Pancreas (tissue), 10 donors: ENCODE measurements around the gene ANKRD2. TPM values are rescaled to one million over a fixed set of nuclear protein-coding genes. Genes with fewer than 3 reads are reported as not detected.

Experiments used
- ATAC-seq, 4 donors: fragments of 200-7000 bp; cut with Tn5 transposase; one replicate each; pipeline versions ENCODE4 v1.8.0 to v1.9.1; 2020; ENCODE audit warnings: mild to moderate bottlenecking in 4 of 4, moderate library complexity in 4 of 4
- DNase-seq, 6 donors: peaks; one replicate each; pipeline ENCODE4 v3.0.0-alpha.2; 2020
- FAIRE-seq: peaks from 2 replicates; lab custom pipeline; 2012; peaks lifted over from hg19 to GRCh38; lab: Jason Lieb, UNC
- H3K27ac ChIP-seq, 4 donors: fragments of 200-600 bp; sonication (generic); 1 replicate in 3 of 4; 2 replicates in 1 of 4; pipeline versions ENCODE4 v1.5.0 to v1.8.0; 2020
- H3K27me3 ChIP-seq, 4 donors: fragments of 200-600 bp; one replicate each; pipeline ENCODE4 v1.8.0; 2021
- H3K36me3 ChIP-seq, 3 donors: fragments of 200-600 bp; sonication (generic) in 1 of 3; one replicate each; pipeline versions ENCODE4 v1.5.0 to v1.8.0; 2020 to 2021
- H3K4me1 ChIP-seq, 3 donors: fragments of 200-600 bp; one replicate each; pipeline ENCODE4 v1.8.0; 2021
- H3K4me3 ChIP-seq, 4 donors: fragments of 200-600 bp; sonication (generic) in 2 of 4; one replicate each; pipeline versions ENCODE4 v1.5.0 to v1.8.0; 2020 to 2021
- H3K9me3 ChIP-seq, 4 donors: fragments of 200-600 bp; one replicate each; pipeline ENCODE4 v1.8.0; 2021
- WGBS, 2 donors: extraction: QIAGEN DNeasy Blood & Tissue Kit; methylation state at CpG; one replicate each; pipeline ENCODE4 v1.1.7; 2013; 5-methylcytosine and 5-hydroxymethylcytosine counted together
- intact Hi-C, 3 donors: fragments of 100-400 bp; cut with DNase I; formaldehyde crosslinking; loops; one replicate each; pipeline versions ENCODE4 v1.11.1 to v1.14.2; 2022
- polyA plus RNA-seq, 2 donors: library from polyadenylated mRNA; stranded (reverse); fragments of 200-250 nt; gene quantifications; one replicate each; pipeline ENCODE4 v1.2.3, GENCODE V29; 2013
- total RNA-seq, 6 donors: library from RNA; stranded (reverse); fragmentation: NEBNext Ultra II Directional in 4 of 6; extraction: Animal tissue kit (Norgen Biotek cat#: 25700) in 4 of 6; gene quantifications; one replicate each; pipeline versions ENCODE4 v1.2.1 to v1.2.4, GENCODE V29; 2021 to 2023
- TF ChIP-seq, protein P1 (sequence below), 4 donors: fragments of 200-600 bp; sonication (generic) in 3 of 4; IDR thresholded peaks; one replicate each; pipeline versions ENCODE4 v1.5.0 to v1.8.0; 2021; ENCODE audit warnings: antibody characterized with exemption in 4 of 4
- donor health status: healthy with polysubstance abuse.
- donor health status: DM: no; HTN: no; CAD: no; lungs with moderate emphysema.
- donor health status: DM: no; HTN: no; CAD: no.
- donor health status: control.
- donor health status: control.
- donor health status: Bipolar disorder and iron deficiency.
- donor health status: DM: yes; HTN: yes; CAD: no.
- donor health status: DM: no; HTN: no; CAD: no.
- donor health status: DM: no; HTN: no; CAD: no.
- donor health status: DM: yes; HTN: yes; CAD: no.

The ANKRD2 gene
- total and polyA plus RNA-seq, 8 donors: 0.12 to 1.6 (median 0.39) TPM

GRCh38 chr10:97529685-97530465, 42.7 kb upstream of the ANKRD2 start:
- intact Hi-C loops: no loop called here
- Histone ChIP-seq H3K4me1 (no peaks in the 10 kb centered on the region), H3K27ac (no peak overlapping the region), H3K9me3 (no peaks in the 10 kb centered on the region), H3K27me3 (no peaks in the 10 kb centered on the region), H3K4me3 (no peak overlapping the region), H3K36me3 (no peaks in the 10 kb centered on the region)
- 69 to 76% methylated on average over 10 to 14 of the region's 14 CpGs for WGBS, 2 donors
- no peak for FAIRE-seq
- no peak for ATAC-seq
- TF ChIP-seq, protein P1, sequence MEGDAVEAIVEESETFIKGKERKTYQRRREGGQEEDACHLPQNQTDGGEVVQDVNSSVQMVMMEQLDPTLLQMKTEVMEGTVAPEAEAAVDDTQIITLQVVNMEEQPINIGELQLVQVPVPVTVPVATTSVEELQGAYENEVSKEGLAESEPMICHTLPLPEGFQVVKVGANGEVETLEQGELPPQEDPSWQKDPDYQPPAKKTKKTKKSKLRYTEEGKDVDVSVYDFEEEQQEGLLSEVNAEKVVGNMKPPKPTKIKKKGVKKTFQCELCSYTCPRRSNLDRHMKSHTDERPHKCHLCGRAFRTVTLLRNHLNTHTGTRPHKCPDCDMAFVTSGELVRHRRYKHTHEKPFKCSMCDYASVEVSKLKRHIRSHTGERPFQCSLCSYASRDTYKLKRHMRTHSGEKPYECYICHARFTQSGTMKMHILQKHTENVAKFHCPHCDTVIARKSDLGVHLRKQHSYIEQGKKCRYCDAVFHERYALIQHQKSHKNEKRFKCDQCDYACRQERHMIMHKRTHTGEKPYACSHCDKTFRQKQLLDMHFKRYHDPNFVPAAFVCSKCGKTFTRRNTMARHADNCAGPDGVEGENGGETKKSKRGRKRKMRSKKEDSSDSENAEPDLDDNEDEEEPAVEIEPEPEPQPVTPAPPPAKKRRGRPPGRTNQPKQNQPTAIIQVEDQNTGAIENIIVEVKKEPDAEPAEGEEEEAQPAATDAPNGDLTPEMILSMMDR (IDR thresholded peaks at IDR 0.05): no peak
- no peak for DNase-seq

GRCh38 chr10:97531401-97531986, 41.1 kb upstream of the ANKRD2 start:
- Histone ChIP-seq H3K27me3 (no peaks in the 10 kb centered on the region), H3K36me3 (no peaks in the 10 kb centered on the region), H3K4me1 (no peaks in the 10 kb centered on the region), H3K4me3 (no peak overlapping the region), H3K9me3 (no peaks in the 10 kb centered on the region), H3K27ac (no peak overlapping the region)
- FAIRE-seq: no peak
- WGBS, 2 donors: 86 to 91% methylated on average over 10 of the region's 10 CpGs
- TF ChIP-seq, protein P1 (IDR thresholded peaks at IDR 0.05): no peak
- no peak for ATAC-seq
- intact Hi-C loops: no loop called here
- no peak for DNase-seq

GRCh38 chr10:97532935-97533671, 39.5 kb upstream of the ANKRD2 start:
- TF ChIP-seq, protein P1 (IDR thresholded peaks at IDR 0.05): no peak
- FAIRE-seq: no peak
- WGBS, 2 donors: 82 to 83% methylated on average over 12 of the region's 12 CpGs
- Histone ChIP-seq H3K4me1 (no peaks in the 10 kb centered on the region), H3K36me3 (no peaks in the 10 kb centered on the region), H3K27ac (no peak overlapping the region), H3K9me3 (no peaks in the 10 kb centered on the region), H3K27me3 (no peaks in the 10 kb centered on the region), H3K4me3 (no peak overlapping the region)
- intact Hi-C loops: no loop called here
- ATAC-seq: peak in 2 of 4 donors; percentile 44 to 73
- no peak for DNase-seq

GRCh38 chr10:97533888-97534287, 38.7 kb upstream of the ANKRD2 start:
- Histone ChIP-seq H3K27me3 (no peaks in the 10 kb centered on the region), H3K4me1 (no peaks in the 10 kb centered on the region), H3K36me3 (no peaks in the 10 kb centered on the region), H3K27ac (no peak overlapping the region), H3K4me3 (no peak overlapping the region), H3K9me3 (no peaks in the 10 kb centered on the region)
- TF ChIP-seq, protein P1 (IDR thresholded peaks at IDR 0.05): no peak
- 82 to 87% methylated on average over 6 of the region's 6 CpGs for WGBS, 2 donors
- ATAC-seq (no peak), DNase-seq (no peak), FAIRE-seq (no peak)
- intact Hi-C loops: no loop called here
